TTC549 (cell line): Measurements from ENCODE around the gene ZNF367.

Experiments
- FAIRE-seq: peaks from 2 replicates; lab custom pipeline; 2012; peaks lifted over from hg19 to GRCh38; lab: Jason Lieb, UNC

The ZNF367 gene

DNA sequence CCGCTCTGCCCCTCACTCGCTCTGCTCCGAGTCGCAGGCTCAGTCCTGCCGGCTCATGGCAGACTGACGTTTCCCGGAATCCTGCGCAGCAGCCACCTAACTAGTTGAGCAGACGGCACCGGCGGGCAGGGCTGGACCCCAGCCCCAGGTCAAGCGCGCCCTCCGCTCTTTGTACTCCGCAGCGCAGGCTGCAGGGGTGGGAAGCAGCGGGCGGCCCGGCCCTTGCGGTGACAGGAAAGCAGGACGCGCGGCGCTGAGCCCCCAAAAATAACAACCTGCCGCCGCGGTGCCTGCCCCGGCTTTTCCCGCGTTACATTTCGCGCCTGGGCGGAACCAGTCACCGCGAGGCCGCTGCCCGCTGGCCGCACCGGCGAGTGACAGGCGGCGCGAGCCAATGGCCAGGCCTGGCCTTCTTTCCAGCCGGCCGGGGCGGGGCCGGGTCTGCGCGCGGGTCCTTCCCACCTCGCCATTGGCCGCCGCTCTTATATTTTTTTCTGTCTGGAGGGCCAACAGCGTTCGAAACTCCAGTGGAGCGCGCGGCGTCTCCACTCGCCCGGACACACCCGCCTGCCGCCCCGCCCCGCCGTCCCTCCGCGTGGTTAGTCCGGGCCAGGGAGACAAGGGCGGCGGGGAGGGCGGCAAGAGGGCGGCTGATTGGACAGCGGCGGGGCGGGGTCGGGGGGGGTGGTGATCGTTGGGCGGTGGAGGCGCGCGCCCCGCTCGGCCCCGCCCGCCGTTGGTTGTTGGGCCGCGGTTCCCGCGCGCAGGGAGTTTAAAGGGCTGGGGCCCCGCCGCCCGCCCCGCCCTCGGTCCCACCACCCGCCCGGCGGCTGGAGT, at the start of gene ZNF367:
Gene ZNF367, minus strand, starts transcription at position 288 of the 837 bp plus-strand sequence. CDS start 338 bp downstream, outside the sequence.
- FAIRE-seq, result no peak

DNA sequence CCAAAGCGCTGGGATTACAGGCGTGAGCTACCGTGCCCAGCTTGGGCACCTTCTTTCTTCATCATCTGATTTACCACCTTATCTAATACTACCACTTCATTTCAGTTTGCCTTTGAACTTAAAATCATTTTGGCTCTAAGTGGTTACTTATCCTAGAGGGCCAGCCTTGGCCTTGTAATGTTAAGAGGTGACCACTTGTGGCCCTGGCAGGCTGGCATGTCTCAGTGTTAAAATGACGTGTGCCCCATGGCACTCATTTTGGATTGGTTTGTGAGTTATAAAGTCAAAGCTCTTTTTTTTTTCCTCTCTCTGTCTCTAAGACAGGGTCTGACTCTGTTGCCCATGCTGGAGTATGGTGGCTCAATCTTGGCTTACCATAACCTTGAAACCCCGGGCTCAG, 49.6 kb upstream of the ZNF367 start:
- no peak for FAIRE-seq

DNA sequence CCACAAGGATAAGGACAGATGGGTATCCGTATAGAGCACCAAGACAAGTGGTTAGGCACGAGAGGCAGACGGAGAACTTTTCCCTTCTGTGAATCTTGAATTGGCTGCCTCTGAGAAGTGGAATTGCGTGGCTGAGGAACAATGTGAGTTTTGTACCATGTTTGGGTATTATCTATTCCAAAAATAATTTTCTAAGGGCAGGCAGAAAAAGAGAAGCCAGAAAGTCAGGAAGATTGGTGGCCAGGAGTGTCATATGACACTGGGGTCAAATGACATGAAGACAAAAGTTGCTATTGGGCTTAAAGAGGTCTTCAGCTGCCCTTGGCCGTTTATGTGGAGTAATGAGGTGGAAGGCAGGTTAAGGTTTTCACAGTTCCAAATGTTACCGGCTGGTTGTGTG, 46.3 kb upstream of the ZNF367 start:
- no peak for FAIRE-seq

DNA sequence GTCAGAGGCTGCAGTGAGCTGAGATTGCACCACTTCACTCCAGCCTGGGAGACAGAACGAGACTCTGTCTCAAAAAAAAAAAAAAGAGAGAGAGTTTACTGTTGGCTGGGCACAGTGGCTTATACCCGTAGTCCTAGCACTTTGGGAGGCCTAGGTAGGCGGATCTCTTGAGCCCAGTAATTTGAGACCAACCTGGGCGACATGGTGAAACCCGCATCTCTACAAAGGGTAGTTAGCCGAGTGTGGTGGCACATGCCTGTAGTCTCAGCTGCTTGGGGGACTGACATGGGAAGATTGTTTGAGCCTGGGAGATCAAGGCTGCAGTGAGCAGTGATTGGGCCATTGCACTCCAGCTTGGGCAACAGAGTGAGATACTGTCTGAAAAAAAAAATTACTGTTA, 44.4 kb upstream of the ZNF367 start:
- FAIRE-seq, result no peak

DNA sequence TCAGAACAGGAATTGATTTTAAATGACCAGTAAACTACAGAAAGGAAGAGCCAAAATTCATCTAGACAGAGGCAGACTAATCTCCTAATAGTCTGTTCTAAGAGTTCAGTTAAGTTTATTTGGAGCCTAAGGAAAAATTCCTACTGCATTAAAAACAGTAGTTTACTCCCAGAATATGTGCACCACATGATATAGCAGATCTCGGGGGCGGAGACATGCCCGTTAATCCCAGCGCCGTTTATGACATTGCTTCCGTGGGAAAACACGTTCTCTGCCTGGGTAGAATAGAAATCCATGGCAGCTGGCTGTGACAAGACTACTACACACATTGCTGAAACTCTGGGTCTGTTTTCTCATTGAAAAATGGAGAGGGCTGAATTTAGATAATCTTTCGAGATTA, 43.2 kb upstream of the ZNF367 start:
- FAIRE-seq, result no peak

DNA sequence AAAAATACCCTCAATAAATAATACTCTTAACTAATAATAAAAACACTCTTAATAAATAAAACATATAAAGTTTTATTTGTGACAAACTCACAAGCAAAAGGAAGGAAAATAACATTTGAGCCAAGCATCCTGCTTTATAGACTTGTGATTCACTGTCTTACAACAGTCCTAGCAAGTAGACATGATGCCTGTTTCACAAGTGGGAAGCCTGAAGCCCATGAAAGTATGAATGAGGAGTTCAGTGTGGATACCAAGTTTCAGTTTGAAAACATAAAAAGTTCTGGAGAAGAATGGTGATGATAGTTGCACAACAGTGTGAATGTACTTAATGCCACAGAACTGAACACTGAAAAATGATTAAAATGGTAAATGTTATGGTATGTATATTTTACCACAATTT, 42.7 kb upstream of the ZNF367 start:
- no peak for FAIRE-seq

DNA sequence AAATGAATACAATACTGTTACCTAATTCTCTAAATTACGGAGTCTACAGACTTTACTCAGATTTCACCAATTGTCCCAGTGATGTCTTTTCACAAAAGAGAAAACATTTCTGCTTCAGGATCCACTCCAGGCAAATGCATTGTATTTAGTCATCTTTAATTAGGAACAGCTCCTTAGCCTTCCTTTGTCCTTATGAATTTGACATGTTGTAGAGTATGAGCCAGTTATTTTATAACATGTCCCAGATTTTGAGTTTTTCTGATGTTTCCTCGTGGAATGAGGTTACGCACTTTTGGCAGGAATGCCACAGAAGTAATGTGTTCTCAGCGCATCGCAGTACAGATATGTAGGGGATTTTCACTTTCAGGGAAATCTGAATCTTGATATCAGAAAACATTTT, 42.3 kb upstream of the ZNF367 start:
- FAIRE-seq, result no peak

DNA sequence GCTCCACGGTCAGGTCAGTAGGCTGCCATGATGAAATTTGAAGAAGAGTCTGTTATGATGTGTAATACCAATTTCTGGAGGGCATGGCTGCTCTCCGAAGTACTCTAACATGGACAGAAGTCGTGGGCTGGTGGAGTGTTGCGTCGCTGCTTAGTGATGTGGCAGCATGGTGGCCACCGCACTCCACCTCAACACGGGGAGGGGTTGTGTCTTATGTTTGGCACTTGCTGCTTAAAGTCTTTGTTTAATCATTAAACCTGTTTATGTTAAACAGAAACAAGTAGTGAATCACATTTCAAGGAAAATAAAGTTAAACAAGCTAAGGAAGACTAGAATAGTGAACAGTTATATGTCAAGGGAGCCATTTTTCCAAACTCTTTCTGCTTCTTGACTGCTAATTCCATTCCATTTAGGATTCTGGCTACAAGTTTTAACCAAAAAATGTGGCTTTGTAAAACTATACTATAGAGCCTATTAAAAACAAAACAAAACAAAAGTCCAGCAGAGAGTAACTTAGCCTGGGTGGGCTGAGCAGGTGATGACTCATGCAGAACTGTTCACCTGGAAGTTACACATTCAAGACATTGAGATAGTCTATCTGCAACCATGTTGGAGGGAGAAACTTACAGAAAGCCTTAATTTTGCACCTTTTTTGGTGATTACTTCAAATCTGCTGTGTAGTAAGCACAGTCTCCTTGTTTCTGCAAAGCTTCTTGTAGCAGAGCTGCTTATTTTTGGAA, 41.3 kb upstream of the ZNF367 start:
- FAIRE-seq, result no peak

DNA sequence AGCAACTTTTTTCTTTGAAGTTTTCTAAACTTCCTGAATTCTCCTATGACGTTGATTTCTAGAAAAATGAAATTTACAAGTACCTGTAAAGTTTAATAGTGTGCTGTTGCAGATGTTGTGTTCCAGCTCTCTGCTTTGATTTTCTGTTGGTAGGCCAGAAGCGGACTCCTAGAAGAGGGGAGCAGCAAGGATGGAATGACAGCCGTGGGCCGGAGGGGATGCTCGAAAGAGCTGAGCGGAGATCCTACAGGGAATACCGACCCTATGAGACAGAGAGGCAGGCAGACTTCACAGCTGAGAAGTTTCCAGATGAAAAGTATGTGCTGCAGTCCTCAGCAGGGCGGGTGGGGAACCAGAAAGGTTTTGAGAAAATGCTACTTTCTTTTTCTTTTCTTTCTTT, 40.1 kb upstream of the ZNF367 start:
- FAIRE-seq, result no peak

DNA sequence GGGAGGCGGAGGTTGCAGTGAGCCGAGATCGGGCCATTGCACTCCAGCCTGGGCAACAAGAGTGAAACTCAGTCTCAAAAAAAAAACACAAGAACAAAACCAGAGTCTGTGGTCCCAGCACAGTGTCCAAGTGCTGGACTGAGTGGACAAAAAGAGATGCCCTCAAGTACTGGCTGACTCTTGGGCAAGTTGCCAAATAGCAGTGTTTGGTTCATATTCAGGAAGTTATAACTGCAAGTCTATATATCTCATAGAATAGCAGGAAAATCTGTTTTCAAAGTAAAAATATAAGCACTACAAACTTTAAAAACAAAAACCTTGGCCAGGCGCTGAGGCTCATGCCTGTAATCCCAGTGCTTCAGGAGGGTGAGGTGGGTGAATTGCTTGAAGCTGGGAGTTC, 39.1 kb upstream of the ZNF367 start:
- no peak for FAIRE-seq

DNA sequence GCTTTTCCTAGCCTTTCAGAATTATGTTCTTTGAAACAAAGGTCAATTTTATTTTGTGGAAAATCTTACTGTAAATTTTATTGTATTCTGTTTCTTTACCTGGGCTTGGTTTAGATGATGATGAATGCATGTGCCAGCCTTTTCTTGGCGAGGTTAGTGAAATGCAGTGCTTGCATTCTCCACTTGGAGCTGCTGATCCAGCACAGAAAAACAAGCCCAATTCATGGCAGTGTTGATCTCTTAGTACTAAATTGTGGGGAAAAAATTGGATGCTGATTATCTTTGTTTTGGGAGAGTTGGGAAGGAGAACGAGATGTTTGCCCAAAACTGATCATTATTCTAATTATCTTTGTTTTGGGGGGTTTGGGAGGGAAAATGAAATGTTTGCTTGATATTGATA, 35.5 kb upstream of the ZNF367 start:
- no peak for FAIRE-seq

DNA sequence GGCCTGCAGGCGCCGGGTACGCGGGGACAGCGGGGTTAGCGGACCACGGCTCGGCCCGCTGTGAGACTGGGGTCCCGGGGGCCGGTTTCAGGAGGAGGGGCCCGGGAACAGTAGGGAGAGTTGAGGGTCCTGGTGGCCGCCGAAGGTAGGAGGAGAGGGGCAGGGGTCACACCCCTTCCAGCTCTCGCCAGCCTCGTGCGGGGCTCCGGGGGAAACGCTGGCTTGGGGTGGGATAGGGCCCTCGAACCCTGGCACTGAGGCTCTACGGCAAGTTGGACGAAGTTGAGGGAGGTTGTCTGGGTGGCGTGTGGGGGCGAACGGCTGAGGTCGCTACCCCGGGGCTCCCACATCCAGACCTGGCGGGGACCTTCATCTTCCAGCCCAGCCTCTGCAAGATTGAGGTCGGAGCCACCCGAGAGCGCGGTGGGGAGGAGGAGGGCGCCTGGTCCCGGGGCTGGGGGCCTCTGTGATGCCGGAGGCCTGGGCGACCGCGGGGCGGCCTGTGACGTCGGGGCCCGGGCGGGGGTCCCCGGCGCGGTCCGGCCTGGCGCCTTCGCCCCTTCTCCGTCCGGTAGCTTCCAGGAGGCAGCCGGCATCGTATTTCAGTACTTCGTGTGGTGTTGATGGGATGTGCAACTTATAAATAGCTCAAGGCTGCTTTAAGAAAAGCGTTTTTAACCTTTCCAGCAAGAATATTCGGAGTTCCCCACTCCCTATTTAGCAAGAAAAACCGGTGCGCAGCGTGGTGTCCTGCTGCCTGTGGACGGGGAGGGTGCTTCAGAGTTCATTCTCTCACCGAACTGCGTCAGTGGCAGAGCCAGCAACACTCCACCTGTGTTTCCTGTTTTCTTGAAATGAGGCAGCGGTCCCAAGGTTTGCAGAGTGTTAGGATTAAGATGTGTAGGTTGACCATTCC, 32.7 kb upstream of the ZNF367 start:
- FAIRE-seq, result no peak

DNA sequence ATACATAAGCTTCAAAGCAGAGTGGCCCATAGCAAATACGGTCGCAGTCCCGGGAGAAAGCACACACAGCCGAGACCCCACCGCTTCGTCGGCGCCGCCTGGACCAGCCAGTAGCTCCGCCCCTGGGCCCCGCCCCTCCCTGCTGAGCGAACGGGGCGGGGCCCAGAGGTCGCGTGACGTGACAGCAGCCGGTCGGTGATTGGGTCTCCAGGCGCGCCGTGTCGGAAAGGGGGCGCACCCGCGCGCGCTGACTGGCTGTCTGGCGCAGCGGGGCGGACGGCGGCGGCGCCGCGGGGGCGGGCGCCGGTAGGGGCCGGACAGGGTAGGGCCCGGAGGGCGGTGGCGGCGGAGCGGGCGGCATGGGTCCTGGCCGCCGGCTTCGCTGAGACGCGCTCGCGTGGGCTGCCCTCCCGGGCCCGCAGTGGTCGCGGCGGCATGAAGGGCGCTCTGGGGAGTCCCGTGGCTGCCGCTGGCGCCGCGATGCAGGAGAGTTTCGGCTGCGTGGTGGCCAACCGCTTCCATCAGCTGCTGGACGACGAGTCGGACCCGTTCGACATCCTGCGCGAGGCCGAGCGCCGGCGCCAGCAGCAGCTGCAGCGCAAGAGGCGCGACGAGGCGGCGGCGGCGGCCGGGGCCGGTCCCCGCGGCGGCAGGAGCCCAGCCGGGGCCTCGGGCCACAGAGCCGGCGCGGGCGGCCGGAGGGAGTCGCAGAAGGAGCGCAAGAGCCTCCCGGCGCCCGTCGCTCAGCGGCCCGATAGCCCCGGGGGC, 31.9 kb upstream of the ZNF367 start, which contains the start of gene HABP4:
Gene HABP4, plus strand, starts transcription at position 325 of the 768 bp plus-strand sequence. Its CDS starts 111 bp downstream, at position 436.
- FAIRE-seq, result no peak

DNA sequence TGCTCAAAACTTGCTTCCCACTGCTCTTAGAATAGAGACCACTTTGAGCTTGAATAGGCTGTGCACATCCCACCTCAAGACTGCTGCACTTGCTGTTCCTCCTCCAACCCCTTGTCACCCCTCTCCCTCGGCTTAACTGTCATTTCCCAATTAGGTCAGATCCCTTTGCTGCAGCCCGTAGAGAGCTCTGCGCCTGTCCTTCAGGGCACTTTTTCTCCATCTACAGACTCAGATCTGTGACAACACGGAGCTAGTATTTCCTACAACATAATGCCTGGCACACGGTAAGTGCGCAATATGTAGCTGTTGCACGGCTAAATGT, 31.3 kb upstream of the ZNF367 start:
- no peak for FAIRE-seq

DNA sequence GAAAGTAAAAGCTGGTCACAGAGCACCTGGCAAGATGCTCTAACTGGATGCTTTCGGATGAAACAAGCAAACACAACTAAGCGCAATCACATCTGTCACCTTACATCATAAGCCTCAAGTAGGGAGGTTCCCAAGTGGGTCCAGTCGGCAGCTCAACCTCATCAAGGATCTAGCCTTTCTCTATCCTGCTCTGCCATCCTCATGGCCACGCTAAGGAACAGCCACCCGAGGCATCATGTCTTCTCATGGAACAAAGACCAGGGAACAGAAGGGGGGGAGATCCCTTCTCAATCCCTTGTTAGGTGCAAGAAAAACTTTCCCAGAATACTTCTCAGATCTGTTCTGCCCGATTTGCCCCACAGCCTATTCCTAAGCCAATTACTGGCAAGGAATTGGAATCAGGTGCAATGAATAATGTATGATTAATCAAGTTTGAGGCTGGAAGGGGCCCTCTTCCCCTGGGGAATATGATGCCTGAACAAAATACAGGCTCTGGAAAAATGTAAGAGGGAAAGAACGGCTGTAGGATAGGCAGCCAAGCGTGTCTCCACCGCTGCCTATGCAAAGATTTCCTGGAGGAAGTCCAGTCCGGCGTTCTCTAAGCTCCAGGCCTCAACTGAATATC, 30.5 kb upstream of the ZNF367 start:
- no peak for FAIRE-seq

DNA sequence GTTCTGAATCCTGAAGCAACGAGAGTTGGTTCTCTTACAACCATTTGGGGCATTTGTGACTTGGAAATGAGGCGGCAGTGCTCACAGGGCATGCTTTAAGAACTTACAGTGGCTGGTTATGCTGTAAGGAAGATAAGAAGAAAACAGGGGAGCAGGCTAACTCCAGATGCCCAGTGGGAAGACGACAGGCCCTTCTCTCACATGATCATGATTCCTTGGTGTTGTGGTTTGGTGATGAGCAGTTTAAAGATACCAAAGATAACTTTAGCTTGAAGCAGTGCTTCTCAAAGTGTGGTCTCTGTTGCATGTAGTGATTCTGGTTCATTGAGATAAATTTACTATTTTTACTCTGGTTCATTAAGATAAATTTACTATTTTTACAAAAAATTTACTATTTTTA, 29.2 kb upstream of the ZNF367 start:
- no peak for FAIRE-seq

DNA sequence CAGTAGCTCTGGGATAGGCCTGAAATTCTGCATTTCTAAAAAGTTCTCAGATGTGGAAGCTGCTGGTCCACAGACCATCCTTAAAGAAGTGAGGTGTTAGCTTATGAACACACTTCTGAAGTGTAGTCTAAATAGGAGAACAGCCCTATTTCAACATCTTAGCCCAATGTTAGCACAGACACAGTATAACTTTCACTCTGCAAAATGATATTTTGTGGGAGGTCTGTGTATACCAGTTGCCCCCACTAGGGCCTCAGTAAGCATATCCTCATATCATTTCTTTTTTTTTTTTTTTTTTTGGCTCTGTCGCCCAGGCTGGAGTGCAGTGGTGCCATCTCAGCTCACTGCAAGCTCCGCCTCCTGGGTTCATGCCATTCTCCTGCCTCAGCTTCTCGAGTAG, 24.3 kb upstream of the ZNF367 start:
- FAIRE-seq, result no peak

DNA sequence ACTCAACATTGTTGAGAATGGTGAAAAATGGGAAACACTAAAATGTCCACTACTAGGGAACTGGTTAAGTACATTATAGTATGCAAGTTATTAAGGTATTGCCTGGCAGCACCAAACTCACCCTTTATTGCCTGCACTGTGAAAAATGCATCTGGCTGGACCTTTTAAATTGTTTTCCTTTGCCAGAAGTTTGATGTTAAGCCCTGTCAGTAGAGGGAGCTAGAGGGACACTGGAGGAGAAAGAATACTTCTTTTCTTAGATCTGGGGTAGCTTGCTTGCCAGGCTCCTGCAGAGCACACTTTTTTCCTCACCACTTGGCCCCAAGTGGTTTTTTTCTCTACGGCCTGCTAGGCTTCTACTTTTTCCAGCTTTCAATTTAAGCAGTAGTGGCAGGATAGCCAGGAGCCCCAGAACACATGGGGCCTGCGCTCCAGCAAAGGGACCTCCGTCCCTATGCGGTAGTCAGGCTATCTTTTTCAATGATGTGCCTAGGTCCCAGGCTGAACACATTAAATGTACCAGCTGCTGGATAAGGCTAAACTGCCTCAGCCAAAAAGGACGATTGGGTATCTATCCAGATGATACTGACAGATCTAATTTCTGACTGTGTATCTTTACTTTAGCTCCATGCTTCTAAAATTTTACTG, 23.8 kb upstream of the ZNF367 start:
- FAIRE-seq, result no peak

DNA sequence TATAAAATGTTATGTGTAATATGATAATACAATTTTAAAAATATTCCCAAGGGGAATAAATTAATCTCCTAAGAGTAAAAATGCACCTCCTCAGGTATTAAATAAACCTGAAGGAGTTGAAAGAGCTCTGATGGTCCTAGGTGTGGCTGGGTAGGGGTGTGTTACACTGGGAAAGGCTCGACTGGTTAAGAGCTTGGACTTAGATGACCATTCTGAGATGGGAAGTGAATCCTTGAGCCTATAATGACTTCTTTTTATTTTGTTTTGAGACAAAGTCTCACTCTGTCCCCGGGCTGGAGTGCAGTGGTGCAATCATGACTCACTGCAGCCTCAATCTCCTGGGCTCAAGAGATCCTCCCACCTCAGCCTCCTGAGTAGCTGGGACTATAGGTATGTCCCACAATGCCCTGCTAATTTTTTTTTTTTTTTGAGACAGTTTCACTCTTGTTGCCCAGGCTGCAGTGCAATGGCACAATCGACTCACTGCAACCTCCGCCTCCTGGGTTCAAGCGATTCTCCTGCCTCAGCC, 22.6 kb upstream of the ZNF367 start:
- FAIRE-seq, result no peak

DNA sequence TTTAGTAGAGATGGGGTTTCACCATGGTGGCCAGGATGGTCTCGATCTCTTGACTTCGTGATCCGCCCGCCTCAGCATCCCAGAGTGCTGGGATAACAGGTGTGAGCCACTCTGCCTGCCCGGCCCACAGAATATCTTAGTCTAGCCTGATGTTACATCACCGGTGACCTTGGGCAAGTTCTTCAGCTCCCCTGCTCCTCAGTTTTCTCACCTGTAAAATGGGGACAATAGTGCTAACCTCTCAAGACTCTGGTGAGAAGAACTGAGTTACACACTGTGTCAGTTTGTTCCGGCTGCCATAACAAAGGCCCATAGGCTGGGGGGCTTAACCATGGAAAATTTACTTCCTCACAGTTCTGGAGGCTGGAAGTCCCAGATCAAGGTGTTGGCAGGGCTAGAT, 19.3 kb upstream of the ZNF367 start:
- FAIRE-seq, result no peak
